HG03378 (cell line): ENCODE data around the gene TTL.
A peak's percentile ranks its signal among the peaks of the same experiment; 100 is the strongest.
"Not testable (repeated sequence)": the region's sequence is repeated elsewhere in the genome, so short reads cannot be mapped to it uniquely, and the experiment has no call there.

Experiments used
- ATAC-seq: cut with Tn5 transposase; IDR thresholded peaks from one replicate; pipeline ENCODE4 v1.9.1; 2021; ENCODE audit warnings: mild to moderate bottlenecking, moderate library complexity; ENCODE audit not compliant: unreplicated experiment

TTL gene

GRCh38 chr2:112474844-112475486, 7.0 kb upstream of the TTL start:
- ATAC-seq, result no peak

- ATAC-seq, result no peak
These were observed 5.5 kb upstream of the TTL start for GRCh38 chr2:112476434-112476833.

GRCh38 chr2:112480530-112481049, 1.4 kb upstream of the TTL start:
- no peak for ATAC-seq

- peak; percentile 60 for ATAC-seq
These were observed 867 bp upstream of the TTL start for GRCh38 chr2:112481050-112481527.

- ATAC-seq, result peak; percentile 15
These were observed 519 bp downstream of the TTL start for GRCh38 chr2:112482309-112483041.

- no peak for ATAC-seq
These were observed 1.1 kb downstream of the TTL start for GRCh38 chr2:112483042-112483473.

GRCh38 chr2:112483831-112484230, 1.9 kb downstream of the TTL start:
- ATAC-seq, result no peak

- ATAC-seq, result no peak
These were observed 3.9 kb downstream of the TTL start for GRCh38 chr2:112485849-112486248.

GRCh38 chr2:112486895-112487294, 4.9 kb downstream of the TTL start:
- no peak for ATAC-seq

GRCh38 chr2:112487444-112487961, 5.5 kb downstream of the TTL start:
- no peak for ATAC-seq

- ATAC-seq, result no peak
These were observed 6.2 kb downstream of the TTL start for GRCh38 chr2:112488201-112488600.

GRCh38 chr2:112491946-112492345, 10.0 kb downstream of the TTL start:
- no peak for ATAC-seq

- no peak for ATAC-seq
These were observed 11.1 kb downstream of the TTL start for GRCh38 chr2:112493048-112493447.

- ATAC-seq, result no peak
These were observed 12.1 kb downstream of the TTL start for GRCh38 chr2:112493858-112494648.

GRCh38 chr2:112494828-112495227, 12.9 kb downstream of the TTL start:
- no peak for ATAC-seq

GRCh38 chr2:112495878-112496277, 13.9 kb downstream of the TTL start:
- ATAC-seq, result not testable (repeated sequence)

- ATAC-seq, result peak; percentile 67
These were observed 19.0 kb downstream of the TTL start for GRCh38 chr2:112500850-112501484.

GRCh38 chr2:112509239-112509998, 27.5 kb downstream of the TTL start:
- ATAC-seq, result not testable (repeated sequence)

- no peak for ATAC-seq
These were observed 34.8 kb downstream of the TTL start for GRCh38 chr2:112516801-112517200.

- ATAC-seq, result no peak
These were observed 36.9 kb downstream of the TTL start for GRCh38 chr2:112518807-112519206.
